Activated naive CD4-positive, alpha-beta T cell treated with anti-CD3 and anti-CD28 coated beads, Interleukin-2, amount 10 ng/mL, durations not matched to agents 5 hours and 36 hours (primary cell): ENCODE results near the gene VPS41. TPM values are rescaled to one million over a fixed set of nuclear protein-coding genes. Genes with fewer than 3 reads are reported as not detected.

Experiments used
- total RNA-seq, 2 experiments: library from RNA; stranded (reverse); gene quantifications; one replicate each; pipeline ENCODE4 v1.2.3, GENCODE V29; 2021

VPS41 gene
- 10 to 100 TPM; 51.7 to 55.2 TPM for total RNA-seq

GRCh38 chr7:38908759-38909335 lies at the start of gene VPS41:
Gene VPS41, minus strand, starts transcription at chr7:38909191. Its CDS starts 17 bp downstream, at chr7:38909174.

Other genes starting within 250 kb of the VPS41 start
- gene POU6F2, start 68.7 kb upstream of the VPS41 start, total RNA-seq: not detected